MM.1S (cell line): Measurements from ENCODE around the gene BCL11A.

Experiments used
- DNase-seq: peaks from one replicate; pipeline ENCODE4 v3.0.0-alpha.2; 2015
- H2AFZ ChIP-seq: fragments of 300-600 bp; sonication (generic); 2 replicates; pipeline ENCODE4 v1.6.0; 2016; ENCODE audit warnings: antibody characterized with exemption, low read length
- H3F3A ChIP-seq: fragments of 300-600 bp; sonication (generic); 2 replicates; pipeline ENCODE4 v1.6.1; 2016; ENCODE audit warnings: mild to moderate bottlenecking, antibody characterized with exemption, low read length, moderate library complexity, mixed read lengths; ENCODE audit not compliant: insufficient read depth
- H3K27ac ChIP-seq: fragments of 300-600 bp; sonication (generic); 2 replicates; pipeline ENCODE4 v1.5.1; 2016; ENCODE audit warnings: mild to moderate bottlenecking, low read length
- H3K27me3 ChIP-seq: fragments of 300-600 bp; sonication (generic); replicated peaks from 2 replicates; pipeline ENCODE4 v1.6.0; 2016; ENCODE audit warnings: low read length; ENCODE audit not compliant: insufficient read depth
- H3K36me3 ChIP-seq: fragments of 300-600 bp; sonication (generic); replicated peaks from 2 replicates; pipeline ENCODE4 v1.6.1; 2016; ENCODE audit warnings: mild to moderate bottlenecking, low read length, mixed read lengths; ENCODE audit not compliant: insufficient read depth
- H3K4me1 ChIP-seq: fragments of 300-600 bp; sonication (generic); 2 replicates; pipeline ENCODE4 v1.6.1; 2016; ENCODE audit warnings: low read length, mixed read lengths
- H3K4me2 ChIP-seq: fragments of 300-600 bp; sonication (generic); 2 replicates; pipeline ENCODE4 v1.6.0; 2016; ENCODE audit warnings: low read depth, low read length
- H3K4me3 ChIP-seq: fragments of 300-600 bp; sonication (generic); 2 replicates; pipeline ENCODE4 v1.5.1; 2016; ENCODE audit warnings: low read length, mixed read lengths
- H3K79me2 ChIP-seq: fragments of 300-600 bp; sonication (generic); 2 replicates; pipeline ENCODE4 v1.6.1; 2016; ENCODE audit warnings: mixed run types, low read length, mixed read lengths
- H3K9ac ChIP-seq: fragments of 300-600 bp; sonication (generic); 2 replicates; pipeline ENCODE4 v1.6.1; 2016; ENCODE audit warnings: low read length, mixed read lengths
- H3K9me2 ChIP-seq: fragments of 300-600 bp; sonication (generic); replicated peaks from 2 replicates; pipeline ENCODE4 v1.6.1; 2016; ENCODE audit warnings: mild to moderate bottlenecking, low read length, mixed read lengths; ENCODE audit not compliant: insufficient read depth
- H3K9me3 ChIP-seq: fragments of 300-600 bp; sonication (generic); replicated peaks from 2 replicates; pipeline ENCODE4 v1.6.1; 2016; ENCODE audit warnings: mild to moderate bottlenecking, low read length, mixed read lengths; ENCODE audit not compliant: insufficient read depth
- H4K20me1 ChIP-seq: fragments of 300-600 bp; sonication (generic); 2 replicates; pipeline ENCODE4 v1.6.1; 2016; ENCODE audit warnings: mild to moderate bottlenecking, low read length, moderate library complexity, mixed read lengths; ENCODE audit not compliant: insufficient read depth
- CTCF ChIP-seq: fragments of 300-600 bp; sonication (generic); IDR thresholded peaks from 2 replicates; pipeline ENCODE4 v1.5.1; 2016; ENCODE audit warnings: antibody characterized with exemption, low read length, mixed read lengths
- EZH2 ChIP-seq: fragments of 300-600 bp; sonication (generic); optimal IDR thresholded peaks from 2 replicates; pipeline ENCODE3; 2017; ENCODE audit warnings: low read depth, mild to moderate bottlenecking, antibody characterized with exemption, low read length, mixed read lengths
- EZH2phosphoT487 ChIP-seq: fragments of 300-600 bp; sonication (generic); IDR thresholded peaks from 2 replicates; pipeline ENCODE4 v1.6.1; 2018; ENCODE audit warnings: antibody characterized with exemption, low read length

BCL11A gene

GRCh38 chr2:60472041-60472440 is 81.4 kb downstream of the BCL11A start:
- H3K4me3 ChIP-seq, result no peak overlapping the region
- no peaks in the 10 kb centered on the region for H4K20me1 ChIP-seq
- no peak for DNase-seq
- no peak overlapping the region for H3K4me2 ChIP-seq
- H3K27me3 ChIP-seq, result no peaks in the 10 kb centered on the region
- no peak overlapping the region for H2AFZ ChIP-seq
- TF ChIP-seq EZH2, result no peak
- TF ChIP-seq CTCF, result no peak
- H3K9me3 ChIP-seq, result no peaks in the 10 kb centered on the region
- no peaks in the 10 kb centered on the region for H3F3A ChIP-seq
- H3K9ac ChIP-seq, result no peak overlapping the region
- H3K27ac ChIP-seq, result no peak overlapping the region
- H3K36me3 ChIP-seq, result no peaks in the 10 kb centered on the region
- no peaks in the 10 kb centered on the region for H3K79me2 ChIP-seq
- H3K4me1 ChIP-seq, result peaks cover 6% of the 10 kb centered on the region
- H3K9me2 ChIP-seq, result no peaks in the 10 kb centered on the region

GRCh38 chr2:60470340-60470739 is 83.1 kb downstream of the BCL11A start:
- Histone ChIP-seq H3K27me3 (no peaks in the 10 kb centered on the region), H3K9me3 (no peaks in the 10 kb centered on the region), H2AFZ (no peak overlapping the region), H4K20me1 (no peaks in the 10 kb centered on the region), H3F3A (no peaks in the 10 kb centered on the region), H3K9ac (no peak overlapping the region), H3K36me3 (no peaks in the 10 kb centered on the region), H3K79me2 (no peaks in the 10 kb centered on the region), H3K4me2 (no peak overlapping the region), H3K27ac (no peak overlapping the region), H3K4me1 (peaks cover 6% of the 10 kb centered on the region), H3K9me2 (no peaks in the 10 kb centered on the region), H3K4me3 (no peak overlapping the region)
- TF ChIP-seq CTCF (no peak), EZH2phosphoT487 (no peak), EZH2 (no peak)
- no peak for DNase-seq

GRCh38 chr2:60469536-60470317 is 83.7 kb downstream of the BCL11A start:
- DNase-seq, result no peak
- H3K27me3 ChIP-seq, result no peaks in the 10 kb centered on the region
- H3F3A ChIP-seq, result no peaks in the 10 kb centered on the region
- no peak overlapping the region for H3K4me2 ChIP-seq
- no peaks in the 10 kb centered on the region for H3K9me3 ChIP-seq
- H3K27ac ChIP-seq, result no peak overlapping the region
- no peaks in the 10 kb centered on the region for H3K9me2 ChIP-seq
- no peak overlapping the region for H3K4me3 ChIP-seq
- H3K79me2 ChIP-seq, result no peaks in the 10 kb centered on the region
- H2AFZ ChIP-seq, result no peak overlapping the region
- no peak overlapping the region for H3K9ac ChIP-seq
- peaks cover 6% of the 10 kb centered on the region for H3K4me1 ChIP-seq
- no peaks in the 10 kb centered on the region for H4K20me1 ChIP-seq
- TF ChIP-seq EZH2phosphoT487, result no peak
- no peaks in the 10 kb centered on the region for H3K36me3 ChIP-seq

GRCh38 chr2:60468382-60469085 is 84.9 kb downstream of the BCL11A start:
- Histone ChIP-seq H3K4me1 (peaks cover 6% of the 10 kb centered on the region), H3K4me3 (no peak overlapping the region), H3K9me2 (no peaks in the 10 kb centered on the region), H3K4me2 (no peak overlapping the region), H3F3A (no peaks in the 10 kb centered on the region), H2AFZ (no peak overlapping the region), H3K27ac (no peak overlapping the region), H3K27me3 (no peaks in the 10 kb centered on the region), H4K20me1 (no peaks in the 10 kb centered on the region), H3K79me2 (no peaks in the 10 kb centered on the region), H3K9me3 (no peaks in the 10 kb centered on the region), H3K9ac (no peak overlapping the region), H3K36me3 (no peaks in the 10 kb centered on the region)
- peak; percentile 27 for DNase-seq
- TF ChIP-seq EZH2, result no peak
- no peak for TF ChIP-seq CTCF
- no peak for TF ChIP-seq EZH2phosphoT487
